ENCODE measurements around the gene GAB2.
"Not testable (repeated sequence)": the region's sequence is repeated elsewhere in the genome, so short reads cannot be mapped to it uniquely, and the experiment has no call there.

GAB2 gene, protein sequence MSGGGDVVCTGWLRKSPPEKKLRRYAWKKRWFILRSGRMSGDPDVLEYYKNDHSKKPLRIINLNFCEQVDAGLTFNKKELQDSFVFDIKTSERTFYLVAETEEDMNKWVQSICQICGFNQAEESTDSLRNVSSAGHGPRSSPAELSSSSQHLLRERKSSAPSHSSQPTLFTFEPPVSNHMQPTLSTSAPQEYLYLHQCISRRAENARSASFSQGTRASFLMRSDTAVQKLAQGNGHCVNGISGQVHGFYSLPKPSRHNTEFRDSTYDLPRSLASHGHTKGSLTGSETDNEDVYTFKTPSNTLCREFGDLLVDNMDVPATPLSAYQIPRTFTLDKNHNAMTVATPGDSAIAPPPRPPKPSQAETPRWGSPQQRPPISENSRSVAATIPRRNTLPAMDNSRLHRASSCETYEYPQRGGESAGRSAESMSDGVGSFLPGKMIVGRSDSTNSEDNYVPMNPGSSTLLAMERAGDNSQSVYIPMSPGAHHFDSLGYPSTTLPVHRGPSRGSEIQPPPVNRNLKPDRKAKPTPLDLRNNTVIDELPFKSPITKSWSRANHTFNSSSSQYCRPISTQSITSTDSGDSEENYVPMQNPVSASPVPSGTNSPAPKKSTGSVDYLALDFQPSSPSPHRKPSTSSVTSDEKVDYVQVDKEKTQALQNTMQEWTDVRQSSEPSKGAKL

DNA sequence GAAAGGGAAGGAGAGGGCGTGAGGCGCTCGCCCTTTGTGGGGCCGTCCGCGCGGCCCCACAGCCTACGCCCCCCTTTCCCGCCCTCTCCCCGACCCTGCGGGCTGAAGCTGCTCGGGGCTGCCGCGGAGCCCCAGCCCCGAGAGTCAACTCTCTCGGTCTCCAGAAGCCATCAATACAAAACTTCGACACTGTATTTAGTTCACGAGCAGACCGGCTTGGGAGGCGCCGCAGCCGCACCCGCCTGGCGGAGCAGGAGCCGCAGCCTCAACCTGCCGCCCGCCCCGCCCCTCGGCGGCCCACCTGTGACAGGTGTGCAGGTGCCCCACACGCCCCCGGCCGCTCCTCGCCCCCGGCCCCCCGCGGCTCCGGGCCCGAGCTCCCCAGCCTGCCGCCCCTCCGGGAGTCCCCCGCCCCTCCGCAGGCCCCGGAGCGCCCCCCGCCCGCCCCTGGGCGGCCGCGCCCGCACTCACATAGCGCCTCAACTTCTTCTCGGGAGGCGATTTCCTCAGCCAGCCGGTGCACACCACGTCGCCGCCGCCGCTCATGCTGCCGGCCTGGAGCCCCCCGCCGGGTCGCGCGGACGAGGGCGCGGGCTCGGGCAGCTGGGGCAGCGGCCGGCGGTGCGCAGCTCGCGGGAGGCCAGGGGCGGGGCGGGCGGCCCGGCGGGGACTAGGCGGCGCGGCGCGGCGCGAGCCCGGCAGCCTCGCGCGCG lies at the start of gene GAB2:
Gene GAB2, minus strand, starts transcription at position 646 of the 713 bp plus-strand sequence. Its CDS starts 100 bp downstream, at position 546.
- DNase-seq (ENCODE audit: low read depth in 1 of 2, low spot score in 1 of 2): no peak

DNA sequence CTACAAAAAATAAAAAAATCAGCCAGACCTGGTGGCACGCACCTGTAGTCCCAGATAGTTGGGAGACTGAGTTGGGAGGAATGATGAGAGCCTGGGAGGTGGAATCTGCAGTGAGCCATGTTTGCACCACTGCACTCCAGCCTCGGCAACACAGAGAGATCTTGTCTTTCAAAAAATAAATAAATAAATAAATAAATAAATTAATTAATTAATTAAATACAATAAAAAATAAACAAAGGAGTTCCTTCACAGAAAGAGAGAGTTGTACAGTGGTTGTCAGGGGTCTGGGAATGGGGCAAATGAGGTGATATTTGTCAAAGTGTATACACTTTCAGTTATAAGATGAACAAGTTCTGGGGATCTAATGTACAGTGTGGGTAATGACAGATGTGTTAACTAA lies 49.8 kb upstream of the GAB2 start:
- no peak for DNase-seq (ENCODE audit: low read depth in 1 of 2, low spot score in 1 of 2)

DNA sequence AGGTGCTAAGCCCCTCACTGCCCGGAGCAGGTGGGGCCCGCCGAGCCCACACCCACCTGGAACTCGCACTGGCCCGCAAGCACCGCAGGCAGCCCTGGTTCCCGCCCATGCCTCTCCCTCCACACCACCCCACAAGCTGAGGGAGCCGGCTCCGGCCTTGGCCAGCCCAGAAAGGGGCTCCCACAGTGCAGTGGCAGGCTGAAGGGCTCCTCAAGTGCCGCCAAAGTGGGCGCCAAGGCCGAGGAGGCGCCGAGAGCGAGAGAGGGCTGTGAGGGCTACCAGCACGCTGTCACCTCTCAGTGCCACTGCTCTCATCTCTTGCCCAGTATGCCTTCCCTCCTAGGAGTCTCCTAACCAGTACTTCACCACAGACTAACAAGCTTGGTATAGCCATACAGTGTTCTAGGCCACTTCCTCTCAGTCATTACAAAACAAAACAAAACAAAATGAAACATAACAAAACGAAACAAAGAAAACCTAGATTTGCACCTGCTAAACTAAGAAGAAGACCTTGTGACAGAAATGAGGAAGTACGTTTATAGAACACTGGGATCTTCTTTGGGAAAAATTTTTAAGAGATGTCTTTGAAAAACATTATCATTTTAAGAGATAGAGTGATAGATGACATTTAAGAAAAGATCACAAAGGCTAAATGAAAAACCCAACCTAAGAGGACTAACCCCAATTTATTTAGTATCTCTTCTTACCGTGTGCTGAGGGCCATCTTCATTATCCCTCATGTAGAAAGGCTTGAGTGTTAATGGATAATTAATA lies 47.7 kb upstream of the GAB2 start:
- DNase-seq (ENCODE audit: low read depth in 1 of 2, low spot score in 1 of 2): no peak

DNA sequence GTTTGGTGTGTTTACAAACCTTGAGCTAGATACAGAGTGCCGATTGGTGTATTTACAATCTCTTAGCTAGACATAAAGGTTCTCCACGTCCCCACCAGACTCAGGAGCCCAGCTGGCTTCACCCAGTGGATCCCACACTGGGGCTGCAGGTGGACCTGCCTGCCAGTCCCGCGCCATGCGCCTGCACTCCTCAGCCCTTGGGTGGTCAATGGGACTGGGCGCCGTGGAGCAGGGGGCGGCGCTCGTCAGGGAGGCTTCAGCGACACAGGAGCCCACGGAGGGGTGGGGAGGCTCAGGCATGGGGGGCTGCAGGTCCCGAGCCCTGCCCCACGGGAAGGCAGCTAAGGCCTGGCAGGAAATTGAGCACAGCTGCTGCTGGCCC lies 47.2 kb upstream of the GAB2 start:
- not testable (repeated sequence) for DNase-seq (ENCODE audit: low read depth in 1 of 2, low spot score in 1 of 2)

DNA sequence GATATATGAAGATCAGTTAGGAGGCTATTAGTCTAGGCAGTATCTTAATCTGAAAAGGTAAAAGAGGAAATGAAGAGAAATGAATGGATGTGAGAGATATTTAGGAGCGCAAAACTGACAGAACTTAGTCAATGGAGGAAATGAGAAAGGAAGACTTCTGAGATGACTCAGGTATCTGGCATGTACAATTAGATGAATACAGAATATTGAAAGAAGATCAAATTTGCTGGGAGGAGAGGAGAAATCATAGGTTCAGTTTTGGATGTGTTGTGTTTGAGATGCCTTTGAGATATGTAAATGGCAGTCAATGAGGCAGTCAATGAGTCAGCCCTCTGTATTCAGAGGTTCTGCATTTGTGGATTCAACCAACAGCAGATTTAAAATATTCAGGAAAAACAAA lies 42.9 kb upstream of the GAB2 start:
- no peak for DNase-seq (ENCODE audit: low read depth in 1 of 2, low spot score in 1 of 2)

- DNase-seq (ENCODE audit: low read depth in 1 of 2, low spot score in 1 of 2): no peak
Observed at GRCh38 chr11:78459738-78460137, 42.1 kb upstream of the GAB2 start.

DNA sequence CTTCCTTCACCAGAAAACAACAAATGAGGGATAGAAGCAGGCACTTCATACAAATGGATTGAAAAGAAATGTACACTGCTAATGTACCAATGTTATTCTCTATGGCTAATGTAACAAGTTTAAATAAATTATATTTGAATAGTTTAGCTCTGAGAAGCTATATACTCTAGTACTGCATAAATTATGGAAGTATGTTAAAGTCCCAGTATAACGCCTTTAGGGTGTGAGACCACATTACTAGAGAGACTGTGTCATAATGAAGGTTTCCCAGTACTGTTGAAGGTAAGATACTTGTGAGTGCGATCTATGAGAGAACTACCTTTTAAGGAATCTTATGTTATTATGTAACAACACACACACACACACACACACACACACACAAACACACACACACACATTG lies 39.8 kb upstream of the GAB2 start:
- DNase-seq (ENCODE audit: low read depth in 1 of 2, low spot score in 1 of 2): no peak

GRCh38 chr11:78453140-78453935 lies 35.7 kb upstream of the GAB2 start:
- DNase-seq (ENCODE audit: low read depth in 1 of 2, low spot score in 1 of 2): no peak

GRCh38 chr11:78451371-78452150 lies 33.9 kb upstream of the GAB2 start:
- no peak for DNase-seq (ENCODE audit: low read depth in 1 of 2, low spot score in 1 of 2)

DNA sequence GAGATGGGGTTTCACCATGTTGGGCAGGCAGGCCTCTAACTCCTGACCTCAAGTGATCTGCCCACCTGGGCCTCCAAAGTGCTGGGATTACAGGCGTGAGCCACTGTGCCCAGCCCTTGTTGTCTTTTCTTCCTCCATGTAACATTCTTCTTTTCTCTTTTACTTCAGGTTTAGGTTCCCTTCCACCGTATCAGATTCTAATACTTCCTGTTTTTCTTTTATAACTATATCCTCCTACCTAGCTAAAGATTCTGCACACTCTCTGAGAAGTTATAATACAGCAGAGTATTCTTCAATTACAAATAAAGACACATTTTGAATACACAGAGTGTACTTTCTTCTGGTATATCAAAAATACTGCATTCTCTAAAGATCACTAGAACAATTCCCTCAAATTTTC lies 33.2 kb upstream of the GAB2 start:
- DNase-seq (ENCODE audit: low read depth in 1 of 2, low spot score in 1 of 2): no peak

- DNase-seq (ENCODE audit: low read depth in 1 of 2, low spot score in 1 of 2): no peak
Observed at GRCh38 chr11:78449866-78450265, 32.2 kb upstream of the GAB2 start.

GRCh38 chr11:78446210-78446609 lies 28.6 kb upstream of the GAB2 start:
- no peak for DNase-seq (ENCODE audit: low read depth in 1 of 2, low spot score in 1 of 2)

GRCh38 chr11:78444726-78445125 lies 27.1 kb upstream of the GAB2 start:
- DNase-seq (ENCODE audit: low read depth in 1 of 2, low spot score in 1 of 2): no peak

- no peak for DNase-seq (ENCODE audit: low read depth in 1 of 2, low spot score in 1 of 2)
Observed at GRCh38 chr11:78441956-78442355, 24.3 kb upstream of the GAB2 start.

DNA sequence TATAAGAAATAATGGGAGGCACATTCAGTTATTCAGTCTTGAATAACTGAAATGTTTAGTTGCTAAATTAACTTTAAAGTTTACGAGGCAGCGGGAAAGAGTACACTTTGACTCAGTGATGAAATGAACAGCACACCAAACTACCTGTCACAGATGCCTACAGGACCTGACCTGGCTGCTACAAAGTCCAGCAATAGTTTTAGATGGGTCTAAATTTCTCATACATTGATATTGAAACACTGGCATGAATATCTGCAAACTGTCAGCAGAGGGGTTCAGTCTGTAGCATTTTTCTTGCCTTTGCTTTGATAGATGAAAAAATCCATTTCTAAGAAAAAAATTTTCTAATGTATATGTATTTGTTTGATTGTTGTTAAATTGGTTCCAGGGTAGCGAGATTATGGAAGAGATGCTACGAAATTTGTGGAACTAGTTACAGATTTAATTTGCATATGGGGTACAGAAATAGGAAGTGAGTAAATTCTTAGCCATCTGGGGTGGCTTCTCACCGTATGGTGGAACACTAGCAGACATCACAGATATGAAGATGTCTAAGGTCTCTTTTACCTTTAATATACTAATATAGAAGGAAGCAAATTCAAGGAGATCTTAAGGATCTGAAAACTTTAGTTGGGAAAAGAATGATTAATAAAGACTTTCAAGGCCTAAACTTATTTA lies 20.8 kb upstream of the GAB2 start:
- no peak for DNase-seq (ENCODE audit: low read depth in 1 of 2, low spot score in 1 of 2)

DNA sequence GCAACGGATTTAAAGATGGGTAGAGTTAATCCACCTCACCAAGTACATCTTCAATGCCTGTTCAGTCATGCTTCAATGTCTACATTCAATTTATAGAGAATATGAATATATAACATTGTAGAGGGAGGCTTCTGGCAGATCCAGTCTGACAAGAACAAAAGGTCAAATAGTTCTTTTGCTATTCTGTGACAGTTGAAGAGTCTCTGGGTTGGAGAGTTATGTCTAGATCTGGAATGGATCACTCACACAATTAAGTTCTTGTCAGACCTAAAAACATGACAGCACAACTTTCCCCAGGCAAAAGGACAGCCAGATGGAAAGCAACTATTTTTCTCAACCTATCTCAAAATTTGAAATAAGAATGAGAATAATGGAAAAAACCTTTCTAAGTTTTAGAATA lies 15.3 kb upstream of the GAB2 start:
- no peak for DNase-seq (ENCODE audit: low read depth in 1 of 2, low spot score in 1 of 2)

DNA sequence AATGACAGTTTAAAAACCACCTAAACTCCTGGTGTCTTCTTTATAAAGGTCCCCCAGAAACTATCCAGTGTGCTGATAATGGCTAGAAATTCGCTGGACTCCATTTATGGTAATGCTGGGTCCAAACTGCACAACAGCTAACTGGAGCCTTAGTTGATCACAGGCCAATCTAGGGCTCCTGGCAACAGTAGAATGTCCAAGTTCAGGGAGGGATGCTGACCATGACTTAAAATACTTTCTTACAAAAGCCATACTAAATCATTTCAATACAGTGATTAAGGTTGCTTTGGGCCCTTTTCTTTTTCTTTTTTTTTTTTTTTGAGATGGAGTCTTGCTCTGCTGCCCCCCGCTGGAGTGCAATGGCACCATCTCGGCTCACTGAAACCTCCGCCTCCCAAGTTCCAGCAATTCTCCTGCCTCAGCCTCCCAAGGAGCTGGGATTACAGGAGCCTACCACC lies 14.5 kb upstream of the GAB2 start:
- DNase-seq (ENCODE audit: low read depth in 1 of 2, low spot score in 1 of 2): no peak

DNA sequence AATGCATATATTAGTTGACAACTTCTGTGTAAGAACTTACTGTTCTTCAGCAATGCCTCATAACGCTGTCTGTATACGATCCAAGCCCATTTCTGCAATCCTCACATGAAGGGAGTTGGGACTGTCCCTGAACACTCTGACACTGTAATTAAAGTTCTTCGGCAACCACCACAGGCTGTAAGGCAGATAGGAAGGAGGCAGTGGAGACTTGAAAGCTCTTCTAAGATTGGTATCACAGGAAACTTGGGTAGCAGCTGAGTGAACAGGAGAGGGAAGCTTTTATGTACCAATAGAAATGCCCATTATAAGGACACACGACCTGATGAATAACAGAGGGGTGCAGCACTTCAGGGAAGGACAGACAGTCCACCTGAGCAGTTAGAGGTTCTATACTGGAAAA lies 12.0 kb upstream of the GAB2 start:
- DNase-seq (ENCODE audit: low read depth in 1 of 2, low spot score in 1 of 2): no peak

GRCh38 chr11:78429209-78429608 lies 11.6 kb upstream of the GAB2 start:
- DNase-seq (ENCODE audit: low read depth in 1 of 2, low spot score in 1 of 2): no peak
